OCI-LY3 (cell line): ENCODE measurements around the gene ITSN1.

ENCODE experiments used
- H2AFZ ChIP-seq: fragments of 200-600, 300-600 bp; shearing (Covaris generic); 2 replicates; pipeline ENCODE4 v1.6.0; 2014; ENCODE audit warnings: antibody characterized with exemption, low read depth, low read length
- H3K27ac ChIP-seq: fragments of 200-600, 300-600 bp; sonication (generic); 2 replicates; pipeline ENCODE4 v1.5.1; 2014; ENCODE audit warnings: mild to moderate bottlenecking, low read length, moderate library complexity, mixed read lengths
- H3K27me3 ChIP-seq: fragments of 200-600, 300-600 bp; sonication (generic); 2 replicates; pipeline ENCODE4 v1.6.1; 2014; ENCODE audit warnings: low read depth, low read length, mixed read lengths
- H3K36me3 ChIP-seq: fragments of 200-600, 300-600 bp; sonication (generic); replicated peaks from 2 replicates; pipeline ENCODE3; 2014; ENCODE audit warnings: low read depth, low read length, mixed read lengths
- H3K4me1 ChIP-seq: fragments of 300-600, 200-600 bp; sonication (generic); 2 replicates; pipeline ENCODE4 v1.6.1; 2014; ENCODE audit warnings: low read length, mixed read lengths
- H3K4me2 ChIP-seq: fragments of 200-600, 300-600 bp; sonication (generic); 2 replicates; pipeline ENCODE4 v1.6.1; 2014; ENCODE audit warnings: low read length, mixed read lengths
- H3K4me3 ChIP-seq: fragments of 300-600, 200-600 bp; sonication (generic); 2 replicates; pipeline ENCODE4 v1.5.1; 2014; ENCODE audit warnings: antibody characterized with exemption, mild to moderate bottlenecking, low read length, moderate library complexity
- H3K79me2 ChIP-seq: fragments of 300-600, 200-600 bp; shearing (Covaris generic); 2 replicates; pipeline ENCODE4 v1.6.1; 2014; ENCODE audit warnings: mild to moderate bottlenecking, low read length, mixed read lengths
- H3K9ac ChIP-seq: fragments of 300-600, 200-600 bp; shearing (Covaris generic); 2 replicates; pipeline ENCODE4 v1.6.0; 2014; ENCODE audit warnings: mild to moderate bottlenecking, low read length, moderate library complexity
- H3K9me3 ChIP-seq: fragments of 200-600, 300-600 bp; shearing (Covaris generic); 2 replicates; pipeline ENCODE4 v1.6.1; 2014; ENCODE audit warnings: low read length, mixed read lengths; ENCODE audit not compliant: insufficient read depth
- H4K20me1 ChIP-seq: fragments of 200-600, 300-600 bp; sonication (generic); 2 replicates; pipeline ENCODE4 v1.6.1; 2016; ENCODE audit warnings: low read length, mixed read lengths; ENCODE audit not compliant: insufficient read depth
- EZH2phosphoT487 ChIP-seq: fragments of 200-600 bp; shearing (Covaris generic); IDR thresholded peaks from 2 replicates; pipeline ENCODE4 v1.6.1; 2018; ENCODE audit warnings: antibody characterized with exemption, mixed run types, low read depth
- TF ChIP-seq, protein P1 (sequence below): fragments of 200-600, 300-600 bp; sonication (generic); IDR thresholded peaks from 2 replicates; pipeline ENCODE4 v1.5.1; 2014; ENCODE audit warnings: antibody characterized with exemption, low read length, low read depth

ITSN1 gene

DNA sequence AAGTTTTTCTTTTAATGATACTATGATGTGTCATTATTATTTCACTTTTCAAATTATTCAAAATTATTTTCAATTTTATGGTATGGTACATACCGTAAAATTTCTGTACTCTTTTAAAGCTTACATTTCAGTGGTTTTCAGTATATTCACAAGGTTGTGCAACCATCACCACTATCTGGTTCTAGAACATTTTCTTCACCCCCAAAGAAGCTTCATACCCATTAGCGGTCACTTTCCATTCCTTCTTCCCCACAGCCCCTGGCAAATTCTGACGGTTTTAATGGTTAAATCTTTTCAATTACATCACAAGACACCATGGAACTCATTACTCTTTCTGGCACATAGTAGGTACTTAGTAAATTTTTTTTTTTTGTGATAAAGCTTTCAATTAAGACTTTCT, 296.1 kb downstream of the ITSN1 start:
- H2AFZ ChIP-seq = no peak overlapping the region
- H3K79me2 ChIP-seq = peaks cover 4% of the 10 kb centered on the region
- no peaks in the 10 kb centered on the region for H4K20me1 ChIP-seq
- H3K27me3 ChIP-seq = no peaks in the 10 kb centered on the region
- H3K27ac ChIP-seq = no peak overlapping the region
- TF ChIP-seq EZH2phosphoT487 = no peak
- TF ChIP-seq, protein P1, sequence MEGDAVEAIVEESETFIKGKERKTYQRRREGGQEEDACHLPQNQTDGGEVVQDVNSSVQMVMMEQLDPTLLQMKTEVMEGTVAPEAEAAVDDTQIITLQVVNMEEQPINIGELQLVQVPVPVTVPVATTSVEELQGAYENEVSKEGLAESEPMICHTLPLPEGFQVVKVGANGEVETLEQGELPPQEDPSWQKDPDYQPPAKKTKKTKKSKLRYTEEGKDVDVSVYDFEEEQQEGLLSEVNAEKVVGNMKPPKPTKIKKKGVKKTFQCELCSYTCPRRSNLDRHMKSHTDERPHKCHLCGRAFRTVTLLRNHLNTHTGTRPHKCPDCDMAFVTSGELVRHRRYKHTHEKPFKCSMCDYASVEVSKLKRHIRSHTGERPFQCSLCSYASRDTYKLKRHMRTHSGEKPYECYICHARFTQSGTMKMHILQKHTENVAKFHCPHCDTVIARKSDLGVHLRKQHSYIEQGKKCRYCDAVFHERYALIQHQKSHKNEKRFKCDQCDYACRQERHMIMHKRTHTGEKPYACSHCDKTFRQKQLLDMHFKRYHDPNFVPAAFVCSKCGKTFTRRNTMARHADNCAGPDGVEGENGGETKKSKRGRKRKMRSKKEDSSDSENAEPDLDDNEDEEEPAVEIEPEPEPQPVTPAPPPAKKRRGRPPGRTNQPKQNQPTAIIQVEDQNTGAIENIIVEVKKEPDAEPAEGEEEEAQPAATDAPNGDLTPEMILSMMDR = no peak
- H3K4me1 ChIP-seq = peaks cover 20% of the 10 kb centered on the region
- H3K9ac ChIP-seq = no peak overlapping the region
- H3K36me3 ChIP-seq = peaks cover 23% of the 10 kb centered on the region
- no peak overlapping the region for H3K4me3 ChIP-seq
- H3K4me2 ChIP-seq = peak overlapping the region; percentile 35
- no peaks in the 10 kb centered on the region for H3K9me3 ChIP-seq

DNA sequence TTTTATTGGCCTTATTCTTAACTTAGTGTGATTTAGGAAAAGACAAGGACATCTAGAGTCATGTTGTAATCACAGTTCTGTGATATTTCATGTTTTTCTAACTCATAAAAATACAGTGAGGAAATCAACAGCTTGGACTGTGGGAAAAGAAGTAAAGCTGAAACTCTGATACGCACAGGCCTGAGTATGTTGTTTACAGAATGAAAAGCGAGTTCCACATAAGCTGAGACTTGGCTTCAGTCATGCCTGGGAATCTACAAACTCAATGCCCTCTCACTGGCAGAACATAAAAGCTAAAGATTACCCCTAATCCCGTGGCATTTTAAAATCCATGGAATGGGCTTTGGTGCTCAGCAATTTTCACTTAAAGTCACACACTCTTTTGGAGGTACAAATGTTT, 296.9 kb downstream of the ITSN1 start:
- H2AFZ ChIP-seq = no peak overlapping the region
- H3K9me3 ChIP-seq = no peaks in the 10 kb centered on the region
- peaks cover 20% of the 10 kb centered on the region for H3K4me1 ChIP-seq
- H3K36me3 ChIP-seq = peaks cover 22% of the 10 kb centered on the region
- no peaks in the 10 kb centered on the region for H4K20me1 ChIP-seq
- peaks cover 2% of the 10 kb centered on the region; the same call in 1 of the 2 replicates for H3K79me2 ChIP-seq
- no peak overlapping the region for H3K9ac ChIP-seq
- TF ChIP-seq, protein P1 = no peak
- no peak for TF ChIP-seq EZH2phosphoT487
- no peaks in the 10 kb centered on the region for H3K27me3 ChIP-seq
- H3K27ac ChIP-seq = no peak overlapping the region
- H3K4me2 ChIP-seq = no peak overlapping the region
- H3K4me3 ChIP-seq = no peak overlapping the region

GRCh38 chr21:33940164-33940880, 298.0 kb downstream of the ITSN1 start:
- H3K27ac ChIP-seq = no peak overlapping the region
- TF ChIP-seq EZH2phosphoT487 = no peak
- peaks cover 20% of the 10 kb centered on the region for H3K4me1 ChIP-seq
- H3K4me3 ChIP-seq = no peak overlapping the region
- H3K9me3 ChIP-seq = no peaks in the 10 kb centered on the region
- H3K27me3 ChIP-seq = no peaks in the 10 kb centered on the region
- H3K9ac ChIP-seq = no peak overlapping the region
- H3K4me2 ChIP-seq = no peak overlapping the region
- H2AFZ ChIP-seq = no peak overlapping the region
- no peaks in the 10 kb centered on the region; the same call in 1 of the 2 replicates for H3K79me2 ChIP-seq
- no peaks in the 10 kb centered on the region for H4K20me1 ChIP-seq
- H3K36me3 ChIP-seq = peaks cover 19% of the 10 kb centered on the region

- H3K27ac ChIP-seq = no peak overlapping the region
Observed at GRCh38 chr21:33940881-33941245, 298.6 kb downstream of the ITSN1 start.

More at GRCh38 chr21:33940881-33941245, 298.6 kb downstream of the ITSN1 start:
- Histone ChIP-seq H3K9ac (no peak overlapping the region), H3K36me3 (peaks cover 19% of the 10 kb centered on the region), H3K4me1 (peaks cover 20% of the 10 kb centered on the region), H2AFZ (no peak overlapping the region), H3K4me3 (no peak overlapping the region), H3K9me3 (no peaks in the 10 kb centered on the region), H3K4me2 (no peak overlapping the region), H4K20me1 (no peaks in the 10 kb centered on the region), H3K27me3 (no peaks in the 10 kb centered on the region), H3K79me2 (no peaks in the 10 kb centered on the region; the same call in 1 of the 2 replicates)
- no peak for TF ChIP-seq EZH2phosphoT487
- TF ChIP-seq, protein P1 = no peak
